CD4-positive, alpha-beta T cell (primary cell): ENCODE results near the gene NNMT. TPM values are rescaled to one million over a fixed set of nuclear protein-coding genes. Genes with fewer than 3 reads are reported as not detected.

Source experiments
- ATAC-seq: fragments of 200-7000 bp; cut with Tn5 transposase; one replicate; pipeline ENCODE4 v1.10.0; 2022; ENCODE audit warnings: mild to moderate bottlenecking; ENCODE audit not compliant: poor library complexity
- CTCF ChIA-PET: fragments of 350-600 bp; sonication (Branson Sonifier 250); formaldehyde crosslinking; loops from one replicate; lab custom pipeline; 2021; ENCODE audit warnings: antibody characterized with exemption, inconsistent platforms; lab: Charles Lee
- POLR2A ChIA-PET: fragments of 350-600 bp; sonication (Branson Sonifier 250); formaldehyde crosslinking; loops from one replicate; lab custom pipeline; 2021; ENCODE audit warnings: antibody characterized with exemption, inconsistent platforms; lab: Charles Lee
- DNase-seq, 14 experiments: peaks; one replicate each; pipeline ENCODE4 v3.0.0-alpha.2; 2013 to 2020; ENCODE audit warnings: mixed read lengths in 2 of 14
- H3K27ac ChIP-seq, 2 donors: one replicate each; pipeline versions ENCODE4 v1.5.1 to v1.7.0; 2013; ENCODE audit warnings: low read length in 2 of 2, low read depth in 1 of 2, mild to moderate bottlenecking in 1 of 2
- H3K27me3 ChIP-seq, 2 experiments: 1 replicate in 1 of 2; 2 replicates in 1 of 2; pipeline versions ENCODE4 v1.6.1 to v1.7.0; 2013; ENCODE audit warnings: low read length in 2 of 2, control low read depth in 1 of 2, mild to moderate bottlenecking in 1 of 2, moderate library complexity in 1 of 2; ENCODE audit not compliant: insufficient read depth in 2 of 2, control insufficient read depth in 1 of 2
- H3K36me3 ChIP-seq: one replicate; pipeline ENCODE4 v1.6.1; 2013; ENCODE audit warnings: low read length, control low read depth; ENCODE audit not compliant: insufficient read depth
- H3K4me1 ChIP-seq: one replicate; pipeline ENCODE4 v1.6.1; 2013; ENCODE audit warnings: low read length, control low read depth; ENCODE audit not compliant: insufficient read depth
- H3K4me3 ChIP-seq: one replicate; pipeline ENCODE4 v1.5.1; 2013; ENCODE audit warnings: mild to moderate bottlenecking, low read length, moderate library complexity
- H3K9me3 ChIP-seq, 2 experiments: 1 replicate in 1 of 2; 2 replicates in 1 of 2; pipeline versions ENCODE4 v1.6.1 to v1.7.0; 2013; ENCODE audit warnings: low read length in 2 of 2, mild to moderate bottlenecking in 2 of 2, control low read depth in 1 of 2, moderate library complexity in 1 of 2; ENCODE audit not compliant: control insufficient read depth in 1 of 2, insufficient read depth in 1 of 2
- H3K27ac Mint-ChIP-seq: one replicate; pipeline ENCODE4 v1.8.0; 2020; ENCODE audit warnings: mixed read lengths
- H3K27me3 Mint-ChIP-seq: one replicate; pipeline ENCODE4 v1.8.0; 2021; ENCODE audit warnings: mixed read lengths
- H3K36me3 Mint-ChIP-seq: one replicate; pipeline ENCODE4 v1.8.0; 2021; ENCODE audit warnings: low read depth, mixed read lengths
- H3K4me1 Mint-ChIP-seq: one replicate; pipeline ENCODE4 v1.8.0; 2021; ENCODE audit warnings: low read depth, mixed read lengths
- H3K4me3 Mint-ChIP-seq: one replicate; pipeline ENCODE4 v1.8.0; 2020; ENCODE audit warnings: mild to moderate bottlenecking, mixed read lengths
- H3K9me3 Mint-ChIP-seq: one replicate; pipeline ENCODE4 v1.8.0; 2020; ENCODE audit warnings: mixed read lengths
- CTCF ChIP-seq: fragments of 200-600 bp; IDR thresholded peaks from one replicate; pipeline ENCODE4 v1.8.0; 2022; ENCODE audit warnings: antibody characterized with exemption, mild to moderate bottlenecking
- intact Hi-C, 2 experiments: fragments of 100-400 bp; cut with DNase I in 1 of 2; cut with micrococcal nuclease in 1 of 2; formaldehyde crosslinking; loops; one replicate each; pipeline versions ENCODE4 v1.15.1 to v1.9.0; 2023 to 2025; cut with DNase I, micrococcal nuclease
- total RNA-seq, 174 experiments: library from RNA in 2 of 174; stranded (reverse) in 2 of 174; gene quantifications; one replicate each; pipeline ENCODE4 v1.2.3 and lab custom pipeline; 2021 to 2026

NNMT gene
- total RNA-seq, 2 experiments from 2014 or later, result not detected

- peak; percentile 69 for ATAC-seq
- Histone ChIP-seq H3K9me3 (peaks cover 0 to 5% of the 10 kb centered on the region in 2 experiments), H3K4me3 (peak overlapping the region; percentile 15), H3K27ac (no peak overlapping the region), H3K36me3 (no peaks in the 10 kb centered on the region), H3K4me1 (peaks cover 28% of the 10 kb centered on the region), H3K27me3 (peaks cover 5 to 8% of the 10 kb centered on the region in 2 experiments)
- Mint-ChIP-seq H3K27ac (peak overlapping the region; percentile 81), H3K27me3 (peaks cover 8% of the 10 kb centered on the region), H3K36me3 (no peaks in the 10 kb centered on the region), H3K4me3 (peak overlapping the region; percentile 82), H3K4me1 (peaks cover 53% of the 10 kb centered on the region), H3K9me3 (no peaks in the 10 kb centered on the region)
- intact Hi-C loops, result no loop called here
- no peak for TF ChIP-seq CTCF
- CTCF ChIA-PET, result no interaction called here
- peak in 4 of 14 experiments; percentile 21 to 38 (median 32) for DNase-seq
- POLR2A ChIA-PET, result no interaction called here
Measured at GRCh38 chr11:114315749-114316368, 19.7 kb downstream of the NNMT start.

GRCh38 chr11:114316980-114317786 lies 21.0 kb downstream of the NNMT start:
- H3K36me3 Mint-ChIP-seq, result no peaks in the 10 kb centered on the region
- no peak overlapping the region for H3K27ac ChIP-seq

GRCh38 chr11:114317787-114318137 lies 21.6 kb downstream of the NNMT start:
- Mint-ChIP-seq H3K27ac (peak overlapping the region; percentile 81), H3K4me1 (peaks cover 53% of the 10 kb centered on the region), H3K27me3 (peaks cover 13% of the 10 kb centered on the region), H3K4me3 (no peak overlapping the region), H3K9me3 (no peaks in the 10 kb centered on the region), H3K36me3 (no peaks in the 10 kb centered on the region)
- Histone ChIP-seq H3K27me3 (peaks cover 0 to 4% of the 10 kb centered on the region in 2 experiments), H3K27ac (no peak overlapping the region), H3K9me3 (no peaks in the 10 kb centered on the region), H3K4me1 (peaks cover 30% of the 10 kb centered on the region), H3K4me3 (no peak overlapping the region), H3K36me3 (no peaks in the 10 kb centered on the region)
- intact Hi-C loops, result no loop called here
- DNase-seq, result peak in 1 of 14 experiments; percentile 11
- no peak for TF ChIP-seq CTCF
- ChIA-PET POLR2A (no interaction called here), CTCF (interaction anchor here (0.9 kb wide), 1 partner anchor 23 kb away, joined by 3 read pairs; no protein-coding TSS in a partner anchor)
- no peak for ATAC-seq

More at GRCh38 chr11:114316980-114317786, 21.0 kb downstream of the NNMT start:
- H3K9me3 Mint-ChIP-seq, result no peaks in the 10 kb centered on the region
- CTCF ChIA-PET, result interaction anchor here (0.9 kb wide), 1 partner anchor 24 kb away, joined by 3 read pairs; no protein-coding TSS in a partner anchor
- POLR2A ChIA-PET, result no interaction called here
- no peak for TF ChIP-seq CTCF
- no peak overlapping the region for H3K4me3 ChIP-seq
- H3K27me3 Mint-ChIP-seq, result peaks cover 19% of the 10 kb centered on the region
- H3K4me1 ChIP-seq, result peaks cover 30% of the 10 kb centered on the region
- H3K36me3 ChIP-seq, result no peaks in the 10 kb centered on the region
- H3K27ac Mint-ChIP-seq, result peak overlapping the region; percentile 81
- no peak for ATAC-seq
- H3K27me3 ChIP-seq, result peaks cover 3 to 4% of the 10 kb centered on the region in 2 experiments
- no peak for DNase-seq
- peaks cover 53% of the 10 kb centered on the region for H3K4me1 Mint-ChIP-seq
- no peak overlapping the region for H3K4me3 Mint-ChIP-seq
- intact Hi-C loops, result no loop called here
- H3K9me3 ChIP-seq, result peaks cover 0 to 2% of the 10 kb centered on the region in 2 experiments
